NOMO-1 treated with DMSO at 0.1 percent for 48 hours (cell line): ENCODE measurements around the gene CACNB2.
"Not testable (repeated sequence)": the region's sequence is repeated elsewhere in the genome, so short reads cannot be mapped to it uniquely, and the experiment has no call there.

ENCODE experiments used
- DNase-seq: peaks from one replicate; lab custom pipeline; 2025; ENCODE audit not compliant: unreplicated experiment; lab: John Stamatoyannopoulos, UW

CACNB2 gene

DNA sequence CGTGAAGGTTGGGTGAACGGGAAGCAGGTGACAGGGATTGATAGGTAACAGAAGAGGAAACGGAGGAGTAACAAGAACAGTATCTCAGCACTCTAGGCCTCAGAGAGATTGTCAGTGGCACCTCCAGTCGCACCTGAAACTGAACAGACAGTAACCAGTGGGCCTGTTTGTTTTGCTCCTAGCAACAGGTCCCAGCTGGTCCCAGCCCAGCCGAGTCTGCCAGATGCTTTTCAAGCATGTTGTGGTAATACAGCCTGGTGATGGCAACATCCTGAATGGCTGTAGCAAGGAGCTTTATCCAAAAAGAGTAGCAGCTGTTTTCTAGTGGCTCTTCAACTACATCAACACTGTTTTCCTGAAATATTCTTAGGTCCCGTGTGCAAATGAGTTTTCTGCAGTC is 4.7 kb downstream of the CACNB2 start:
- no peak for DNase-seq

DNA sequence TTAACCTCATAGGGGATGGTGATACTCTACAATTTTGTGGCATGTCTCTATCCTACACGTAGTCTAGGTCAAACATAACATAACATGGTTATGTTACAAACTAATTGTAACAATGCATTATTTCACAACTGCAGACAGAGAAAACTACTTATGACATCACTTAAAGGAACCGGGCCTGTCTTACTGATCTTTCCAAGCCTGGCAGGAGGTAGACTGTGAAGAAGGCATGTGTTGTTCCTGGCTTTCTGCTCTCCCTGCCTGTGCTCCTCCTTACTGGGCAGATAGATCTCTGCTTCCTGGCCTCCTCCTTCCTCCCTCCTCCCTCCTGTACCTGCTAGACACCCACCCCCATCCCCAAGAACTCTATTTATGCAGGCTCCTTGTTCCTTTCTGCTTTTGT is 5.4 kb downstream of the CACNB2 start:
- peak; percentile 21 for DNase-seq

DNA sequence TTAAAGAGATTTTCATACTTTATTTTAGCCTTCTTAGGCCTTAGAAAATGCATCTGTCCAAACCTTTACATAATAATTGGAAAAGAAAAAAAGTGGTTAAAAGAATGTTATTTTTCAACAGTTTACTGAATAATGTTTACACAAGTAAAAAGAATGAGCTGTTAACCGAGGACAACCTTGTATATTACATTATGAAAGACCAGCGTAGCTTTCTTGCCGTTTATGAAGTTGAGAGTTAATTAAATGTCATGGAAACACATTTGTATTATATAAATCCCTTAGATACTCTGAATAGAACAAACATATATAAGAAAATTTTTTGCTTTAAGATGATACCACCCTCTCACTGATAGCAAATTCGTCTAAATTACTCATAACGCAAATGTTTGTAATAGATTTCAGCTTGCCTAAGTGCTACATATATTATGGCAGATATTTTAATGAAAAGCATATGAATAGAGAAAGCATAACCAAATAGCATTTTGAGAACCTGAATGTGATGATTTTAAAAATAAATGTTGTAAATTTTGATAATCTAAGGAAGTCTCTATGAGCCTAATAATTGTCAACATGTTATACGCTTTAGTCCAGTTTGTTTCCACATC is 9.1 kb downstream of the CACNB2 start:
- no peak for DNase-seq

DNA sequence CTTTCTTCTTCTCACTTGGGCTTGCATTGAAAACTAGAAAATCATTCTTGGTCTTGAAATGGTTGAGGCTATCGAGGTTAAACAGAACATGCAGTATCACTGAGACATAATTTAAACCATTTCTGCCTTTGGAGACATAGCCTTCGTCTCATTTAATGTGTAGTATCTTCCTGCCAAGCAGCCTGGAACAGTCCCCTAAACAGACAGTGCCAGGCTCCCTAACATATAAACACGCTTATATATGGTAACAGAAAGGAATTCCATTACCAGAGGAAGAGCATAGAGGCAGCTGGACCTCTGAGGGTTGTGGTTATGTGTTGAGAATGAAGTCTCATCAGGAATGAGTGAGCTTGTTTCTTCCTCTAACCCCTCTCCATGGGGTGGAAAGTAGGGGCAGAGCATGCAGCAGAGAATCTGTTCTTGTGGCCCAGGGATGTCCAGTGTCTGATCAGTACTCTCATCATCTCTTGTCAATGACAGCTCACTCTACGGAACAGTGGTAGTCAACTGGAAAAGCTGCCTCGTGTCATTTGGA is 11.2 kb downstream of the CACNB2 start:
- no peak for DNase-seq

DNA sequence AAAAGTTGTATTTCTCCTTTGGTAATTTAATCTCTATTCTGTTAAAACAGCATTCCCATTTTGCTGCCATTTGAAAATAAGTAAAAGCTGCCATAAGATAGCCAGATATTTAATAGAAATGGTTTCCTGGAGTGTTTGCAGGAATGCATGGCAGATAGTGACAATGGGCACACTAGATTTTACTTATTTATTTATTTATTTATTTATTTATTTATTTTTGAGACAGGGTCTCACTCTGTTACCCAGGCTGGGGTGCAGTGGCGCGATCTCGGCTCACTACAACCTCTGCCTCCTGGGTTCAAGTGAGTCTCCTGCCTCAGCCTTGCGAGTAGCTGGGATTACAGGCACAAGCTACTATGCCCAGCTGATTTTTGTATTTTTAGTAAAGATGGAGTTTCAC is 13.2 kb downstream of the CACNB2 start:
- not testable (repeated sequence) for DNase-seq

DNA sequence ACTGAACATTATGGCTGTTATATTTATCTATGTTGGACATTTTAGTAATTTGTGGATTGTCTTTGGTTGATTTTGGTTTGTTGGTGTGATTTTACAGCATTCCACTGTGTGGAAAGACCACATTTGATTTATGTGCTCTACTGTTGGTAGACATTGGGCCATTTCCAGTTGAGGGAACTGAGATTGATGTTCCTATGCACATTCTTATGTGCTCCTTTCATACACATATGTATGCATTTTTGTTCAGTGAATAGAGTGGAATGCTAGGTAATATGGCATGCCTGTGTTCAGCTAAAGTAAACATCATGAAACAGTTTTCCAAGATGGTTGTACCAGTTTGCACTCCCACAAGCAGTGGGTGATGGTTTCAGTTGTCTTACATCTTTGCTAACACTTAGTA is 15.1 kb downstream of the CACNB2 start:
- DNase-seq: no peak

DNA sequence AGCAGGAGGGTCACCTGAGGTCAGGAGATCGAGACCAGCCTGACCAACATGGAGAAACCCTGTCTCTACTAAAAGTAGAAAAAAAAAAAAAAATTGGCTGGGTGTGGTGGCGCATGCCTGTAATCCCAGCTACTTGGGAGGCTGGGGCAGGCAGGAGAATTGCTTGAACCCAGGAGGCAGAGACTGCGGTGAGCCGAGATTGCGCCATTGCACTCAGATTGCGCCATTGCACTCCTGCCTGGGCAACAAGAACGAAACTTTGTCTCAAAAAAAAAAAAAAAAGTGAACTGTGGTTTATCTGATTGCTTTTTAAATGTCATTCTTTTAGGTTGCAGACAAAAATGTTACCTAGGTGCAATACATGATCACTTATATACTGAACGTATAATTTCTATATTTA is 16.6 kb downstream of the CACNB2 start:
- peak; percentile 56 for DNase-seq

DNA sequence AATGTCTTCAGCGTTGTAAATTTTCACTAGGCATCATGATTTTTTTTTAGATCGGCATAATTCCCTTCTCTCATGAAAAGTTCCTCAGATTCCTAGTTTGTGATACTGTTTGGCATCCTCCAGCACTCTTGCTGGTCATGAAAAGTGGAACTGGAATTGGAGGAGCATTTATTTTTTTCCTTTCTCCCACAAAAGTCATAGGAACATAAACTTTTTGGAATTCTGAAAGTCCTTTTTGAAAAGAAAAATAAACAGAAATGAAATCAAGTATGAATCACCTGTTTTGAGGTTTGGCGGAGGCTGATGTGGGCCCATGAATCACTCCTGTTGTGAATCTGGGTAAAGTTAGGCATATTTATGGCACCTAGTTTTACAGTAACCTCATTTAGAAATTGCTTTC is 17.7 kb downstream of the CACNB2 start:
- DNase-seq: peak; percentile 6

DNA sequence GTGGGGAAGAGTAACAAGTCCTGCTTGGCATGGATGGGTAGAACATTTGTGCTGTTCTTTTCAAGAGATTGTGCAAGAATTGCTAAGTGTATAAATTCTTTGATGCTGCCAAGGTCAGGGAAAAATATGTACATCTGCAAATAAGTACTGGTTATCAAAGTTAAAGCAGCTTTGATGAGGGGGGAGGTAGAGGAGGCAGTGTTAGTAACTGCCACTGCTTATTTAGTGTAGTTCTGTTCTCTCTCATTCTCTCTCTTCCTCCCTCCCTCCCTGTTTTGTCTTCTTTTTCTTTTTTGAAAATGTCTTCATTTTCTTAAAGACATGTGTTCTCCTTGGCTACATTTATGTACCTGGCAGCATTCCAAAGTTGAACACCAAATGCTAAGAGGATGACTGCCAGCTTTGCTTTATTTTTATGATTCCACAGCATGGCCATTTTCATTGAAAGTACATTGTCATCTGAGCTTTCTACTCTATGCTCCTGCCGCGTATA is 18.6 kb downstream of the CACNB2 start:
- no peak for DNase-seq

DNA sequence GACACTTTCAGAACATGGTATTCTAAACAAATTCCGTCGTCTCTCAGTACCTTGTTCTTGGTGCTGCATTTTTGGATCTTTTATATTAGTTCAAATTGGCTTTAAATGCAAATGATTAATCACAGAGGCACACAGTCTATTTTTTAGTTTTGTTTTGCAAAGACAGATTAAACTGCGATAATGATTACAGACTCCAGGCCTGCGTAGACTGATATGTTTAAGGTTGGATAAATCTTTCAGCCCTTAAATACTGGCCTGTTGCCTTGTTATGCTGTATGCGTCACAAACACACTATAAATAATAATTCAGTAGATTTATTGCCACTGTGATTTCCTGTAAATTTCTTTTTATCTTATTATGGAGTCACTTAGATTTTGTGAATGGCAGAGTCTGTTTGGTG is 19.3 kb downstream of the CACNB2 start:
- DNase-seq: no peak

DNA sequence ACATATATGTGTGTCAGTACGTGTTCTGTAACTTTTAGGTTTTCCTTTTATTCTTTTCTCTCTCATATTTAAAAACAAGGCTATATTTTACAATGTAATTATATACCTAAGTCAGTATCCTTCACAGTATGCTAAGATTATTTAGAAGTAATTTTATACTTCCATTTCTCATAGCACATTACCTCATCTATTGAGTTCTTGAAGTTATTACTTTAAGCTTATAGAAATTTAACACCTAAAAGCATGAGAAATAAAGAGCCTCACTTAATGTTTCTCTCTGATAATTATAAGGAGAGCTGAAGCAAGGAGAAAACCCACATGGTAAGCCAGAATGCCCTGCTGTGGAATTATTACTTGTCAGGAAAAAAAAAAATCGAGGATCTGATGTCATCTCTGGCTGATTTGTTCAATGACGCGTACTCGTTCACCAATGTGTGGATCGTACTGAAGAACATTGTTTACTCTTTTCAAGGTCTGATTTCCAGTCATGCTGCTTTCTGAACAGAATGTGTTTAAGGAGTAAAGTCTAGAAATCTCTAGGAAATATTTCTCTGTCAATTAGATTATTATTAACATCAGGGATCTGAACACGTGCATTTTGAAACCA is 21.9 kb downstream of the CACNB2 start:
- DNase-seq: no peak

DNA sequence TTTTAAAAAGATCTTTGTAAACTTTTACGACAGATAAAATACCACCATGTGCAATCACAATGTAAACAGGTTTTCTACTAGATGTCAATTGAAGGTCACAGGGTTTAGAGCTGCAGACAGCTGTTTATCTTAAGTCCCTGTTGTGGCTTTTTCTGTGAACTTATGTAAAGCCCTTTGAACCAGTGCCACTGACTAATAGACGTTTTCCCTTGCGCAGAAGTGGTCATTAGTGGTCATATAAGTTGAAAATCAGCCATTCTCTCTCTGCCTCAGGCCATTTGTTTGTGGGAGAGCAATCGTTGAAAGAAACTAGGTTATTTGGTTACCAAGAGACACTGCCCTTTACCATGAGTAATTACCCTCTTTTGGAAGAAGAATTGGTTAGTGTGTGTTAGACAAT is 23.9 kb downstream of the CACNB2 start:
- DNase-seq: no peak

DNA sequence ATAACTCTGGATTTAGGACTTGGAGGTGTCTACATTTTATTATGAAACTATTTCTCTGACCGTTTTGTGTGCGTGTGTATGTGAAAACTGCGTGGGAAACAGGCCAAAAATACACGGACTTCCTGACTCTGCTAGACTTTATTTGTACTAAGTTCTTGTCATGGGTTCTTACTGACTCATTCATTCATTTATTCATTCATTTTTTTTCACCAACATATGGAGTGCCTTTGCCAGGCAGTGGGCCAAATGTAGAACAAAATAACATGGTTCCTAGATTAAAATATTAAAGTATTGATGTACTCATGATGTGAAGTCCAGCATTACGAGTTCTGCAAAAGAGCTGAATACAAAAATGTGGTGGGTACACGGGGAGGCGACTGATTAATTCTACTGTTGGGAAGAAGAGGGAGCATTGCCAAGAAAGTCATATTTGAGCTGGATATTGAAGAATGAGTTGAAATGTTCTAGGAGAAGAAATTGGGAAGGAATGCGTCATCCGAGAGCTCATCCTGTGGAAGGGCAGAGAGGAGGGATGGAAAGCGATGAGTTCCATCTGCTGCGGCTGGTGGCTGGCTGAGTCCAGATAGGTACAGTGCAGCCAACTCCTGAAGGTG is 24.6 kb downstream of the CACNB2 start:
- no peak for DNase-seq

DNA sequence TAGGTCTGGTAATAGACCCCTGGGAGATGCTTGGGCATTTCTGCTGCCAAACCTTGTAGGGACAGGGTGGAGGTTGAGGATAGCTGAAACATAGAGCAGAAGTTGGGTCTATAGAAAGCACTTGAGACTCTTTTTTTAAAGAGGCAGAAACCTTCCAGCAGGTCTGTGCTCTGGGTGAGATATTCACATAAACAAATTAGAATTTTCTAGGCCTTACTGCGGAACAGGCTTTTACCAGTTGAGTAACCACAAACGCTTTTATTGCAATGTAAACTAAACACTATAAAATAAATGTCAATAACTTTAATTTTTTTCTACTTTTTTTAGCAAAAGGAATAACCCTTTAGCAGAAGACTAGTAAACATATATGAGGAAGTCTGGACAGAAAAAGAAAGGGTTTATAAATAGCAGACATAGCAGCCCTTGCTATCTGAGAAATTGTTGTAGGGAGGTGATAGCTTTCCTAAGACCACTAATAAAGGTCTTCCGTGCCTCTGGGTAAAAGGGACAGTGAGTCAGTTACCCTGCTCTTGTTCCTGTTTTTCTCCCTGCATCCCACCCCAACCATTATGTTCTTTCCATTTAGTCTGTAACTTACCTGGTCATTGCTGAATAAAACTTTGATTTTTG is 38.7 kb downstream of the CACNB2 start:
- DNase-seq: no peak

DNA sequence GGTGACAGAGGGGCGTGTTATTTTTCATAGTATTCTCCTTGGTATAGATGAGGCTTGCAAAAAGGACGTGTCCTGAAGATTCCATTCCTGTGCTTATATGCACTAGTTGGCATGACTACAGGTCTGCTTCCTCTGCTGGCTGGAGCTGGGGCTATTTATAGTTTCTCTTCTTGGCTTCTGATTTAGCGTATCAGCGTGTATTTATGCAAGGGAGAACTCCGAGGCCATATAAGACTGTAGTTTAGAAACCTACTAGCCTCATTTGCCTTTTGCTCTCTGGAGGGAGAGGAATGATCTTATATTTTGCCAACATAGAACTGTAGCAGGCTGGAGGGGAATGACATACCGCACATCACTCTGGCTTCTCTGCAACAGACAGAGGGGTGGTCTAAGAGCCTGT is 39.7 kb downstream of the CACNB2 start:
- no peak for DNase-seq

DNA sequence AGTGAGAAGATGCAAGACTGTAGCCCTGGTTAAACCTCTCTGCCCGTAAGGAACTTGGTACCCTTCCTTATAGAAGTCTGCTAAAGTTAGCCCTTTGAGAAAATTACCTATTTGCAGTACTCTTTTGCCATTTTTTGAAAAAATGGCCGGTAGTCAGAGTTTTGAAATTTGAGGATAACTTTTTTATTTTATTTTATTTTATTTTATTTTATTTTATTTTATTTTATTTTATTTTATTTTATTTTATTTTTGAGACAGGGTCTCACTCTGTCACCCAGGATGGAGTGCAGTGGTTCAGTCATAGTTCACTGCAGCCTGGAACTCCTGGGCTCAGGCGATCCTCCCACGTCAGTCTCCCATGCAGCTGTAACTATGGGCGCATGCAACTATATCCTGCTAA is 41.2 kb downstream of the CACNB2 start:
- not testable (repeated sequence) for DNase-seq

DNA sequence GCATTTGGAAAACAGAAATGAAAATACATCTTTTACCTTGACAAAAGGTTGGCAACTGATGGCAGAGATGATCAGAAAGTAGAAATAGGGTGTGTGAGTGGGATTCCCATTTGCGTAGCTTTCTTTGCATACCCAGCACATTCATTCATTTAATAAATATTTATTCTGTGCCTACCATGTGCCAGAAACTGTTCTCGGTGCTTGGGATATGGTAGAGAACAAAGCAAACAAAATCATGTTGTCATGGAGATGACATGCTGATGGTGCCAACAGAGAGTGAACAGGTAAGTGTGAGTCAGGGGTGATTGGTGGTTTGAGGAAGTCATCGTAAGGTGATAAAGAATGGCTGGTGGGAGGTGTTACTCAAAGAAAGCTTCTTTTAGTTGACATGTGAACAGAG is 45.4 kb downstream of the CACNB2 start:
- DNase-seq: no peak

DNA sequence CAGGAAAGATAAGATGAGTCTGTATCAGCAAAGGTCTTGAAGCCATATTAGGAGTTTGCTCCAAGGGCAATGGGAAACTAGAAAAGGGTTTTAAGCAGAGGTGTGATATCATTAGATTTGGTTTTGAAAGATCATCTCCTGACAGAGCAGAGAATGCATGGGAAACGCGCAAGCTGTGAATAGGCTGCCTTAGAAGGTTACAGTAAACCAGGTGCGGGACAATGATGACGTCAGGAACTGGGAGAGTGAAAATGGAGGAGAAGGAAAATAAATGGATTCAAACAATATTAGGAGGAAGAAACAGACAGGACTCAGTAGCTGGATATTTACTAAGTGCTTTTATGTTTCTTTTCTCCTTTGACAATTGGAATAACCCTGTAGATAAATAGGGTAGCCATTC is 50.6 kb downstream of the CACNB2 start:
- no peak for DNase-seq

DNA sequence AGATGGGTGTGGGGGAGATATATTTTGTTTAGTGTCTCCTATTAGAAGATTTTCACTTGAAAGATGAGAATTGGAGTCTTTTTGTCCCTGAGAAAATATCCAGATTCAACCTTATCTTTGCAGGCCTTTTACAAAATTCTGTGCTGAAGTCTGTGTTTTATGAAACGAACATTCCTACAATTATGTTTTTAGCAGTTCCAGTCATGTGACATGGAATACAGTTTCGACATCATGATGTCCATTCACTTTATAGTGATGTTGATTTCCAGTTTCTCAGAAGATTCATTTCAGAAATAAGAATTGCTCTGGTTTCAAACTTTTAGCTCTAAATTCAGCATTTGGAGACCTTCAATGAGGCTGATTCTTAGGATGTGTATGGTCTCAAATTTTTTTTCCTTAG is 54.4 kb downstream of the CACNB2 start:
- no peak for DNase-seq

DNA sequence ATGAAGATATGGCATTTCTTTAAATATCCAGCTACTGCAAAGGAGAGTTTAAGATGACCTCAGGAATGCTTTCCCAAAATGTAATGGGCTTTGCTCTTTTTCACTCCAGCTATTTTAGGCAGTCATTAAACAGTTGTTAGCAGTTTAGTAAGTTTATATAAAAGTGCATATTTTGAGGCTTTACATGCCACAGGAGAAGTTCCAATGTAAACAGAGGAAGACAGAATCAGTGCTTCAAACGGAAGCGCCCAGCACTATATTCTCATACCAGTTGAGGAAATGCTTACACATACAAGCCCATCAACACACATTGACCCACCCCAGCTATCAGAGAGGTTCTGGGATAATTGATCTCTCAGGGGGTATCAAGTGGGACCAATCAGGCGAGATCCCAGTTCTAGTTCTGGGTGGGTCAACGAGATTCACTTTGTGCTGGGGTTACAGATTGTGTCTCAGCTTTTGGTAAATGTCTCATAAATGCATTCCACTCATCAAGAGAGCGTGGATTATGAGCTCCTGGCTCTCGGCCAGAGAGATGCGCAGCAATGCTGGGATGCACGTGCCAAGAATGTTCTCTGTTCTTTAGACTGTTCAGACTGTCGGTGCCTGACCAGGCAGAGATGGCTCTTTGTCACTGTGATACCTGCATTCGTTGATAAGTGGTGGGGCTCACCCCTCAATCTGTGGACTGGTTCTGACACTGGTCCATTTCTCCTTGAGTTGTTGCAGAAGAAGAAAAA is 55.0 kb downstream of the CACNB2 start:
- DNase-seq: no peak

DNA sequence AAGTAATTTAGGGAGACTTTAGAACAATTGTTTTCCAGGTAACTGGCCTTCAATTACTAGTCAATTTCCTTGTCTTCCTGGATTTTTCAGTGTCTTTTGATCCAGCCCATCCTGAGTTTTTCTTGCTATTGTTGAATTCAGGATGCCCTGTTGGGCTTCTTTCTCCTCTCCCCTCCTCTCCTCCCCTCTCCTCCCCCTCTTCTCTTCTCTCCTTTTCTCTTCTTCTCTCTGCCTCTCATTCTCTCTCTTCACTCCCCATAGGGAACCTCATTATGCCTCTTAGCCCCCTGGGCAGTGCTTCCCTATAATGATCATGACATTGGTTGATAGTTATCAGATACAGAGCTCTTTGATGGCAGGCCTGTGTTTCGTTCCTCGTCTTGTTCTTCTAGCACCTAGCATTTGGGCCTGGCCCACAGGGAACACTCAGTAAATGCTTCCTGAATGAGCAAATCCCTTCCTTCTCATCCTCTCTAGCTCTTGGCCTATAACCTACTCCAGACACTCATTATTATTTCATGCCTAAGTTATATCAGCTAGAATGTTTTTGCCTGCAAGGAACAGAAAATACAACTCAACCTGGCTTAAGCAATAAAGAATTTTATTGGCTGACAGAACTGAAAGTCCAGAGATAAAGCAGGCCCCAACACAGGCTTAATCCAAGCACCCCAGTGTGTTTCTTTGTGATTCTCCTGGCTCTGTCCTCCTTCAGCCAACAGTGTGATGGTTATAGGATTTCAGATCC is 56.8 kb downstream of the CACNB2 start:
- DNase-seq: no peak
